ENCODE measurements around the gene PKD1.

PKD1 gene

DNA sequence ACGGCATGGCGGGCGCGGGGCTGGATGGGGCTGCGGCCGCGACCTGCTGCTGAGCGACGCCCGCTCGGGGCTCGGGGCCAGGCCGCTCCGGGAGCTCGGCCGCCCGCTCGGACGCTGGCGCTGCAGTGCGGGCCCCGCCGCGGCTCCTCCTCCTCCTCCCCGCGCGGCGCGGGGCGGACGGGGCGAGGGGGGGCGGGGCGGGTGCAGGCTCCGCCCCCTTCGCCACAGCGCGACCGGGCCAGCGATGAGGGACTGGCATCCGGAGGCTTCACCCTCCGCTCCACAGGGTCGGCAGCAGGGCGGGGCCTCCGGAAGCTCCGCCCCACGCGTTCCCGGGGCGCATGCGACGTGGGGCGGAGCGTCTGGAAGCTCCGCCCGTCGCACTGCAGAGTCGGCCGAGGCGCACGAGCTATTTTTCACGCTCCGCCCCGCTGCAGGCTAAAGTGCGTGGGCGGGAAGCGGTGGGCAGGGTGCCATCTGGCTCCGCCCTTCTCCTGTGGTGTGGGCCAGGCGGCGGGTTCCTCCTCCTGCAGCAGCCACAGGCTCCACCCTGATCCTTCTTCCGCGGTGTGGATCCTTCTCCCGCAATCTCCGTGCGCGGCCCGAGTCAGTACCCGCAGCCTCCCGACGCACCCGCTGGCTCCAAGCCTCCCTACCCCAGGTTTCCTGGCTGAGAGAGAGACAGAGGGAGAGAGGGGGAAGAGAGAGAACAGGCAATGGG lies at the start of gene PKD1:
Gene PKD1, minus strand, starts transcription at position 129 of the 721 bp plus-strand sequence. CDS start 209 bp downstream, outside the sequence.
- peak; percentile 48 for DNase-seq

DNA sequence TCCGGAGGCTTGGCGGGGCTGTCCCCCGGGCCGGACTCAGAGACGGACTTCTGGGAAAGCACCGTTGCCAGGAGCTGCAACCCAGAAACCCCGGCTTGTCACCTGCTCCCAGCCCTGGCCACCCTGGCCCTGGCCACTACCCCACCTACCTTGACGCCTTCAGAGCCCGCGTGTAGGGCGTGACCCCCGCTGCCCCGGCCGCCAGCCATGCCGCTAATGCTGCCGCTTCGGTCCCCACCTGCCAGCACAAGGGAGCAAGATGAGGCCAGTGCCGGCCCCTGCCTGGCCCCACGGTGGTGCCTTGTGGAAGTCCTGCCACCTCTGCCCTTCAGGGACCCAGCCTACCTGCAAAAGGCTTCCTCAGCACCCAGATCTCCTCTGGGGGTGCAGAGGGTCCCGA lies 49.3 kb upstream of the PKD1 start:
- no peak for DNase-seq

DNA sequence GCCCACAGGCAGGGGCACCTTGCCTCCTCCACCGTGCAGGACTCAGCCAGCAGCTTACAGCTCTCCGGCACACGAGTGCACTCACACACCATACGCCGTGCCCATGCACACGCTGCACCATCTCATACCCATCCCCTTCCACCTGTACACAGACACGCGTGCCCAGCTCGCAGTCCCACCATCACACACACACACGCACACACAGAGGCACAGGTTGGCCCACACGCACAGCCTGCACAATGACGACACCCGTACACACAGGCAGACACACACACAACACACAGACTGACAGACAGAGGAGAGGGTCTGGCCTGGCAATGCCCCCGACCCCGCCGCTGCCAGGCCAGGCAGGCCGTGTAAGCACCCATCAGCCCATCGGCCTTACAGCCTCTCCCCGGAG lies 48.6 kb upstream of the PKD1 start:
- DNase-seq: no peak

DNA sequence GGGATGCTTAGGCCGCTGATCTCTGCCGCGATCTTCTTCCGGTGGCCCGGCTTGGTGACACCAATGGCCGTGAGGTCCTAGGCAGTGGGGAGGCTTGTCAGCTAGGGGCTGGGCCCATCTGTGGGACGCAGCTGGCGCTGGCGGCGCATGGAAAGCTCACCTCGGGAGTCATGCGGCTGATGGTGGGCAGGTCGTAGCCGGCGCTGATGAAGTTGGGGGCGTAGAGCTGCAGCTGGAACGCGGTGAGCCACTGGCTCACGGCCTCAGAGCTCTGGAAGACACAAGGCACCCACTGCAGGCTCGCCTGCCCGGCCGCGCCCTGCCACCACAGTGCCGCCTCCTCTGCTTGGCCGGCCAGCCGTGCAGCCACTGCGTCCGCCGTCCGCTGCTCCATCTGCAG lies 48.0 kb upstream of the PKD1 start:
- DNase-seq: no peak

DNA sequence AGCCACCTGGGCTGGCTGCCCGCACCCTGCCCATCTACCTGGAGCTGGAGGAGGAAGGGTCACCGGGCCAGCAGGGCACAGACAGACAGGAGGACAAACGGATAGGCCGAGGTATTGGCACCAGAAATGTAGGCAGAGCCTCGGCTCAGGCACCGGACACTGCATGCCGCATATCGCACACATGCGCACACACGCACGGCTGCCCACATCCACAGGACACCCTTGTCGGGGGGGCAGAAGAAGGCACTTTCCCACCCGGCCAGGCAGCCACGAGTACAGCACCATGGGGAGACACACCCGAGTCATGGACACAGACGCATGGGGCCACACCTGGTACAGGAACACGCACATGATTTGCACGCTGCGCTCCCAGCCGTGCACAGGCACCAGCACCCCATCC lies 46.3 kb upstream of the PKD1 start:
- no peak for DNase-seq

DNA sequence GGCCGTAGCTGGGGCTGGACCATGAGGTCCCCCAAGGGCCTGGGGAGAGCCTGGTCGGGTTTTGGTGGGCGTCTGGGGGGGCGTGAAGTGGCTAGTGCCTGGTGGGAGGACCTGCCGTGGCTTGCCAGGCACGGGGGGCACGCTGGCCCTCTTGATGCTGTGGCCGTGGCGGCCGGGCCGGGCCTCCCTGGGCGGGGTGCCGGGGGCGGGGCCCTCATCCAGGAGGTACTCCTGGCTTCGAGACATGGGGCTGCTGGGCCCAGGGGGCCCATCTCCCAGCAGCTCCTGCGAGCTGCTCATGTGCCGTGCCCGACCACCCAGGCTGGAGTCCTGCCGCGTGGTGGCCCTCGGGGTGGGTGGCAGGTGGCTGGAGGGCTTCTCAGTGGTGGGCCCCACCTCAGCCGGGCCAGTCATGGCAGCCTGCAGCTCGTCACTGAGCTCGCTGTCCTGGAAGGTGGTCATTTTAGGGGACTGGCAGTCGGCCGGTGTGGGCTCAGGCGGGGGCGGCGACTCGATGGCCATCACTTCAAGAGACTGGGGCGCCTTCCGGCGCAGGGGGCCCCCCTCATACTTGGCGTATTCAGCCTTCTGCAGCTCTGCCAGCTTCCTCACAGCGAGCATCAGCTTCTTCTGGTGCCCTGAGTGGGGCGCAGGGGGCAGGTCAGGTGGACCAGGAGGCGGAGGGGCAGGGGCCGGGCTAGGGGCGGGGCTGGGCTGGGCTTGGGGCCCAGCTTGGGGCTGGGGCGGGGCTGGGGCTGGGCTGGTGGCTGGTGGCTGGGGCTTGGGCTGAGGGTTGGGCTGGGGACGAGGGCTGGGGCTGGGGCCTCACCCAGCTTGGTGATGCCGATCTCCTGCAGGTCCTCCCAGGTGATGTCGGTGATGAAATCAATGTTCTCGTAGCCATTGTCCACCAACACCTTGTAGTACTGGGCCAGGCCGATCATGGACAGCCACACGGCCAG lies 45.5 kb upstream of the PKD1 start:
- no peak for DNase-seq

DNA sequence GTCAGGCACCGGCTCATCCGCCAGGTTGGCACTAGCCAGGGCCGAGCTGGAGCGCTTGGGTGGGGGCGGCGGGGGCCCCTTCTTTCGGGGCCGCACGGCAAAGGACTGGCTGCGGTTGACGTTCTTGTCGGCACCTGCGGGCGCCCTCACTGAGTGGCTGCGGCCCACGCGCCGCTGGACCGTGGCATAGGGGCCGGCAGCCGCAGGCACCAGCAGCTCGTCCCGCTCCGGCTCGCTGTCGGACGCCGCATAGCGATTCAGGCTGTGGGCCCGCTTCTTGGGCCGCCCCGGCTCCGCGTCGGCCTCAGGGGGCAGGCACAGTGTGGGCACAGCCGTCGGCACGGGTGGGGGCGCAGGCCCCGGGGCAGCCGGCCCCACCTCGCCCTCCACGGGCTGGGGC lies 44.8 kb upstream of the PKD1 start:
- DNase-seq: no peak

DNA sequence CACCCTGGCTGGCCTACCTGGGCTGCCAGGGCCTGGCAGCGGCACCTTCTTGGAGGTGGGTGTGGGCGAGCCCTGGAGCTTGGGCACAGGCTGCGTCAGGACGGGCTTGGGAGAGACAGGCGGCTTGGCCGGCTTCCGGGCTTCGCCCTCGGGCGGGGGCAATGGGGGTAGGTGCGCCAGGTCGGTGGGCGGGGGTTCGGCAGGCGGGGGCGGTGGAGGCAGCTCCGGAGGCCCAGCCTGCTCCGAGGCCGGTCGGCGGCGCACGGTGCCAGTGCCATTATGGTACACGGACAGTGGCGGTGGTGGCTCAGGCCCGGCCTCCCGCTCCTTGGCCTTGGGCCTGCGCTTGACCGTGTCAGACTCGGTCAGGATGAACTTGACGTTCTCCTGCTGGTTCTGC lies 43.9 kb upstream of the PKD1 start:
- no peak for DNase-seq

DNA sequence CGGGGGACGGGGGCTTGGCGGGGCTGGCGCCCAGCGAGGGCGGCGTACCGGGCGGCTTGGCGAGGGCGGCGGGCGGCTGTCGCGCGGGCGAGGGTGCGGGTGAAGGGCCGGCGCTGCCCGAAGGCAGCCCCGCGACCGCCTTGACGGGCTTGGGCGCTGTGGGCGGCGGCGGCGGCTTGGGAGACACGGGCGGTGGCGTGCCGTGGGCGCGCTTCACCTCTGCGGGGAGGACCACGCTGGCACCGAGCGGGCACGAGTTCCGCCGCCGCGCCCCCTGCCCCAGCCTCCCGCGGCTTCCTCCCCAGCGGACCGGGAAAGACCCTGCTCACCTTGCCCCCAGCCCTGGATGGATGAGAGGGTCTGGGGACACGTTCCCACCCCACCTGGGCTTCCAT lies 43.4 kb upstream of the PKD1 start:
- no peak for DNase-seq

DNA sequence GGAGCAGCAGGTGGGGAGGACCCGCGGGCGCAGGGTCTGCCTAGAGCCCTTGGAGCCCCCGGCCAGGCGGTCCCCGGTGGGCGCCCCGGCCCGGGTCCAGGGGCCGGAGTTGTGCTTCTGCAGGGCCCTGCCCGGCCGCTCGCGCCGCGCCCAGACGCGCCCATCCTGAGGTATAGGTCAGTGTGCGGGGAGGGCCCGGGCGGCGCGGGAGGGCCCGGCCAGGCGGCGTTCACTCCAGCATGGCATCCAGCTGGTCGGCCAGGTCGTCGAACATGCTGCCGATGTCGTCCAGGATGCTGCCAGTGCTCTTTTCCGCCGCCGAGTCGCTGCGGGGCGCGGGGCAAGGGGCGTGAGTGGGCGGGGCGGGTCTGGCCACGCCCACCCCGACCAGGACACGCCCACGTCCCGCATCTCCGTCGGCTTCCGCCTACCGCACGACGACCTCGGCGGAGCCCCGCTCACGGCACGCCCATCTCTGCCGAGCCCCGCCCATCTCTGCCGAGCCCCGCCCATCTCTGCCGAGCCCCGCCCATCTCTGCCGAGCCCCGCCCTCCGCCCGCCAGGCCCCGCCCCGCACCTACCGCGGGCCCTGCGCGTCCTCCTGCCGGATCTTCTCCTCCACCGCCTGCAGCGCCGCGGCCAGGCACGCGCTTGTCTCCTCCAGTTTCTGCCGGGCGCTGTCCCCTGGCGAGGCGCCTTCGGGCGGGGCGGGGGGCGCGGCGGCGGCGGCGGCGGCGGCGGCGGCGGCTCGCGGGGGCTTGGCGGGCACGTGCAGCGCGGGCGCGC lies 42.8 kb upstream of the PKD1 start:
- no peak for DNase-seq

DNA sequence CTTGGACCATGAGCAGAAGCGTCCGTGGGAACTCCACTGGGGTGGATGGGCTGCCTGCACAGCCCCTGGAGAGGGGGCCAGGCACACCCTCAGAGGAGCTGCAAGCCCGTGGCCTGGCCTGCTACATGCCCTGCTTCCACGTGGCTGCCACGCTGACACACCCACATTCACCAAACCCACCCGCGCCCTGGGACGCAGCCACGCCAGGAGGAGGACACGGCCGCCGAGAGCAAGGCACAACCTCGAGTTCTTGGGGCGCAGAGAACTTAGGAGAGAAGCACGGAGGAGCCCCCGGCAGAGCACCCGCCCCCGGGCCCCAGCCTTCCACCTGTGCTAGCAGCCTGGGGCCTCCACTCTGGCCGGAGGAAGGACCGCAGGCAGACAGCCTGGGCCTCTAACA lies 41.9 kb upstream of the PKD1 start:
- no peak for DNase-seq

DNA sequence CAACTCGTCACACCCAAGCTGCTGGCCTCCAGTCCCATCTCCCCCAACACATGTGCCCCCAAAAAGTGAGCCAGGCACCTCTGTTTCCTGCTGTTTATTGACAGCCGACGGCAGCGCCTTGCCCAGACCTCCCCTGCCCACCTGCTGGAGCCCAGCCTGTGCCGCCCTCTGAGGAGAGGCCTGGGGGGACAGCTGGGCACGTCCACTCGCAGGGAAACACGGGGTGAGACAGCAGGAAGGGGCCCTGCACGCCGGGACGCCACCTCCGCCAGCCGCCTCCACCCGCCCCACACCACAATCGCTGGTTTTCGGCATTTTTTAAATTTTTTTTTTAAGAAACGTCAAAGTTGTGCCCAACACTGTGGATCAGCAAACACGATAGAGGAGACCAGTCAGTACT lies 41.4 kb upstream of the PKD1 start:
- no peak for DNase-seq

DNA sequence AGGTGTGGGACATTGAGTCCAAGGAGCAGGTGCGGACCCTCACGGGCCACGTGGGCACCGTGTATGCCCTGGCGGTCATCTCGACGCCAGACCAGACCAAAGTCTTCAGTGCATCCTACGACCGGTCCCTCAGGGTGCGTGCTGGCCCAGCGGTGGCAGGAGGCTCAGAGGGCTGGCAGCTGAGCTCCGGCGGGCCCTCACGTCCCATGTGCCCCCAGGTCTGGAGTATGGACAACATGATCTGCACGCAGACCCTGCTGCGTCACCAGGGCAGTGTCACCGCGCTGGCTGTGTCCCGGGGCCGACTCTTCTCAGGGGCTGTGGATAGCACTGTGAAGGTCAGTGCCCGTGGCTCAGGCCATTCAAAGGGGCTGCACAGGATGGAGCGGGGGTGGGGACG lies 40.3 kb upstream of the PKD1 start:
- DNase-seq: no peak

DNA sequence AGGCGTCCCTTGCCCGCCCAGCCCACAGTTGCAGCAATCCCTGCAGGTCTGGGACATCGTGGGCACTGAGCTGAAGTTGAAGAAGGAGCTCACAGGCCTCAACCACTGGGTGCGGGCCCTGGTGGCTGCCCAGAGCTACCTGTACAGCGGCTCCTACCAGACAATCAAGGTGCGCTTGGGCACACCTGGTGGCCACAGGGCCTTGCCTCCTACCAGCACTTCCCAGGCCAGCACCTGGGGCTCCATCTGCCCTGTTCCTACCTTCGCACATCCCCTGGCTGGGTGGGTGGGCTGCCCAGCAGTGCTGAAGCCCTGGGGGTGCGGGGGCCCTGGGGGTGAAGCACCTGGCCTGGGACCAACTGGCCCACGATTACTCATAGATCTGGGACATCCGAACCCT lies 39.8 kb upstream of the PKD1 start:
- DNase-seq: no peak

DNA sequence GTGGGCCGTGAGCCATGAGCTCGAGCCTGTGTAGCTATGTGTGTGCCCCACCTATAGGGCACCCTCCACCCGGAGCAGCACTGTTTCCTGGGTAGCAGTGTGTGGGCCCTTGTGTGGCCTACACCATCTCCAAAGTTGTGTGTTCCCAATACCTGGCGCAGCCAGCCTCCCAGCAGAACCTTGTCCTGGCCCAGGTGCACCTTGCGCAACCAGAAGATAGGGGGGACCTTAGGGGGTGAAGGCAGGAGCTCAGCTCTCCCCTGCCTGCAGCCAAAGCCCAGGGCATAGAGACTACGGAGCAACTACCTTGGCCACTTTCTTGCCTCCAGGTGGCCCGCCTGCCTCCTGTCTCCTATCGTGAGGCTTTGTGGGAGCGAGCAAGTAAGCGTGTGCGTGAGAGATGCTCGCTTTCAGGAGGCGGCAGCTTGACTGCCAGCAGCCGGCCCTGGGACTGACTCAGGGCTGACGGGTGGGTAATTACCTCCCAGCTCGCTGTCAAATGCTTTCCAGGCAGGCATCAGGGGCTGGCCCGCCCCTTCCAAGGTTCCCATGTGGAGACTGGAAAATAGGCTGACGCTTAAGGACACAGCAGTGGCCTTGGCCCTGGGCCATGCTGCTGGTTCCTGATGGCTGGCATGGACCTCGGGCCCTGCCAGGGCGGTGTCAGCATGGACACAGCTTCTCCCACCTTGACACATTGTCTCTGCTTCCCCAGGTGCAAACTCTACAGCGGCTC lies 38.9 kb upstream of the PKD1 start:
- no peak for DNase-seq

DNA sequence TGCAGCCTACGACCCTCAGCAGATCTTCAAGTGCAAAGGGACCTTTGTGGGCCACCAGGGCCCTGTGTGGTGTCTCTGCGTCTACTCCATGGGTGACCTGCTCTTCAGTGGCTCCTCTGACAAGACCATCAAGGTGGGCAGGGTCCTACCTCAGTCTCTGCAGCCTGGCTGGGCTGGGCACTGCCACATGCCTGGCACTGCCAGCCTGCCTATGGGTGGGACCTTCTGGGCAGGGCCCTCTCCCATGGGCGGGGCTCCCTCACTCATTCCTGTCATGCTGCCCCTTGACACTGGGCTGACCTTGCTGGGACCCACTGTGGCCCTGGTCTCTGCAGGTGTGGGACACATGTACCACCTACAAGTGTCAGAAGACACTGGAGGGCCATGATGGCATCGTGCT lies 38.2 kb upstream of the PKD1 start:
- no peak for DNase-seq

DNA sequence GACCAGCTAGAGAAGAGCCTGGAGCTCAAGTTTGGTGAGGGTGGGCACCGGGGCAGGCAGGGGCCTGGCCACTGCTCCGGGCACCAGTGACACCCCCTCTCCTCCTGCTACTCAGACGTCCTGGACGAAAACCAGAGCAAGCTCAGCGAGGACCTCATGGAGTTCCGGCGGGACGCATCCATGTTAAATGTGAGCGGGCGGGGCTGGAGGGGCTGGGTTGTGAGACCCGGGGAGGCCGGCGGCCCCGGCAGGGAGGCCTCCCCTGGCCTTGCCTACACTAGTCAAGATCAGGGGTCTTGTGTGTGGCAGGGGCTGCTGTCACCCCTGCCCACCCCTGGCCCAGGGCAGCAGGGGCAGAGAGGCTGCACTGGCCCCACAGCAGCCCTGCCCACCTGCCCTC lies 37.7 kb upstream of the PKD1 start:
- DNase-seq: no peak

DNA sequence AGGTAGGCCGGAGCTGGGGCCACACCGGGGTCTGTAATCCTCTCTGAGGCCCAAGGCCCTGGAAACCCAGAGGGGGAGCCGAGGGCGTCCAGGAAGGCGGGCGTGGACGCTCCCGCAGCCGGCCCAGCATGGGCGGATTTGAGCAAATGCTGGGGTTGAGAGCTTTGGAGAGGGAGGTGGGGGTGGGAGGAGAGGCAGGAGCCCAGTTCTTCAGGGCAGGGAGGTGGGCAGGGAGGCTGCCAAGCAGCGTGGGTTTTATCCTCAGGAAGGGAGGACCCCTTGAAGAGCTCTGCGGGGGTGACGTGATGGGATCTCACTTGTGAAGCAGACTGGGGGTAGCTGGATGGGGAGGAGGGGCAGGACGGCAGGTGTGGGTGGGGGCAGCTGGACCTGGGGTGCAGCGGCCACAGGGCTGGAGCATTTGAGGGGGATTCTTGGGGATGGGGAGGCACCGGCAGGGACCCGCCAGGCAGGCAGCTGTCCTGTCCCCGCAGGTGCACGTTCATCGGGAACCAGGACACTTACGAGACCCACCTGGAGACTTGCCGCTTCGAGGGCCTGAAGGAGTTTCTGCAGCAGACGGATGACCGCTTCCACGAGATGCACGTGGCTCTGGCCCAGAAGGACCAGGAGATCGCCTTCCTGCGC lies 37.1 kb upstream of the PKD1 start:
- no peak for DNase-seq

DNA sequence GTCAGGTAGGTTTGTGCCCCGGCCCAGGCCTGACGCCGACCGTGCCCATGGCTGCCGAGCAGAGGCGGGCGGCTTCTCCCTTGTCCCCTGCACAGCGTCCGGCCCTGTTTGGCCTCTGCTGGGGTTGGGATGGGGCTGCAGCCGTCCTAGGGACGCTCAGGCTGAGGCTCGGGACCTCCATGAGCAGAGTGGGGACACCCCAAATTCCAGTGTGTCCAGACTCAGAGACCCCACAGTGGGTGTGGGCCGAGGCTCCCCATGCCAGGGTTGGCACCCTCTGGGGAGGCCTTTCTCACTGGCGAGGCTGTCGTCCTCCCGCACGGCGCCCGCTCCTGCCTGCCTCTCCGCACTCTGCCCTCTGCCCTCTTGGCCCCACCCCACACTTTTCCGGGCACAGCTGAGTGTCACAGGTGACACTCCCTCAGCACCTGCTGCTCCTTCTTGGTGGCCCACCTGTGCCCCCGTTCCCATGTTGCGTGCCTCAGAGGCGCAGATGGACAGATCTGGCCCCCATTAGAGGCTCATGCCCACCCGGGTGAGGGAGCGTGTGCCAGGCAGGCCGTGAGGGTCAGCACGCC lies 36.0 kb upstream of the PKD1 start:
- no peak for DNase-seq

DNA sequence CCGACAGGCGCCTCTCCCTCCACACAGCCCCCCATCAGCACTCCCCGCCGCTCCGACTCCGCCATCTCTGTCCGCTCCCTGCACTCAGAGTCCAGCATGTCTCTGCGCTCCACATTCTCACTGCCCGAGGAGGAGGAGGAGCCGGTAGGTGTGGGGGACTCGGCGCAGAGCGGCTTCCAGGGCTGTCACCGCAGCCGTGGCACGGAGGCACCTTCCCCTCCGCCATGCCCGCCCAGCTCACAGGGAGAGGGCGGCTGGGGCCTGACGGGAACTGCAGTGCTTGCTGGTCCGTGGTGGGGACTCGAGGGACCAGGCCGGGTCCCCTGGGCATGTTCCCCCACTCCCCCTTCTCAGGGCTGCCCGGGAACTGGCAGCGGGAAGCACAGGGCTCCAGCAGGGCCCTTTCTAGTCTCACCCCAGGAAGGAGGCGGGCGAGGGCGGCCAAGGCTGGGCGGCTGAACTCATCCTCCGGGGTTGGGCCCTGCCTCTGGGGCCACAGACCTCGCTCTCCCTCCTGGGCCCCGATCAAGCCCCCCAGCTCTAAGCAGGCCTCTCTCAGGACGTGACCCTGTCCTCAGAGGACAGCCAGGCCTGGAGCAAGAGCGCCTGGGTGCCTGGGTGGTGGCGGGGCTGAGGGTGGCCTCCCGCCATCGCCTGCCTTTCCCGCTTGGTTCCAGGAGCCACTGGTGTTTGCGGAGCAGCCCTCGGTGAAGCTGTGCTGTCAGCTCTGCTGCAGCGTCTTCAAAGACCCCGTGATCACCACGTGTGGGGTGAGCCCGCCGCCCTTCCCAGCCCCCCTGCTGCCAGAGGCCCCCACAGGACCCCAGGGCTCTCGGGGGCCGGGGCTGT lies 35.1 kb upstream of the PKD1 start:
- no peak for DNase-seq

DNA sequence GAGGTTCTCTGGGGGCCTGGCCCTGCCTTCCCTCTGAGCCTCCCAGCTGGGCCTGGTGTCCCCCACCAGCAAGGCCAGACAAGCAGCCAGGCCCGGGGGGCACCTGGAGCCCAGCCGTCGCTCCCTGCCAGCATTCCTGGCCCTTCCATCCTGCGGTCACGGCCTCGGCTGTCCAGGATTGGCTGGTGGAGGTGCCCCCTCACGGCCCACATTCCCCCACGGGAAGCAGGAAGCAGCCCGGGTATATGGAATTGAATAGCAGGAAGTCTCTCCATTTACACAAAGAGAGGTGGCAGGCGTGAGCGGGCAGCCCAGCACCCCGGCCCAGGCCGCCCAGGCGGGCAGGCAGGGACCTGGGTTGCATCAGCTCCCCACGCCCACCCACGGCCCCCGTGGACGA lies 34.4 kb upstream of the PKD1 start:
- no peak for DNase-seq
